HFFc6 (cell line): ENCODE results near the gene XXYLT1. TPM values are rescaled to one million over a fixed set of nuclear protein-coding genes. Genes with fewer than 3 reads are reported as not detected.
"Not testable (repeated sequence)": the region's sequence is repeated elsewhere in the genome, so short reads cannot be mapped to it uniquely, and the experiment has no call there.

Source experiments
- DNase-seq: peaks from one replicate; pipeline ENCODE4 v3.0.0-alpha.2; 2018
- H3K27ac Mint-ChIP-seq: 2 replicates; pipeline ENCODE4 v1.8.0; 2020; ENCODE audit warnings: mild to moderate bottlenecking, mixed read lengths
- H3K27me3 Mint-ChIP-seq: 2 replicates; pipeline ENCODE4 v1.8.0; 2021; ENCODE audit warnings: mild to moderate bottlenecking, moderate library complexity, mixed read lengths; ENCODE audit not compliant: insufficient read depth
- H3K36me3 Mint-ChIP-seq: 2 replicates; pipeline ENCODE4 v1.8.0; 2021; ENCODE audit warnings: low read depth, mixed read lengths
- H3K4me1 Mint-ChIP-seq: 2 replicates; pipeline ENCODE4 v1.8.0; 2020; ENCODE audit warnings: low read depth, mixed read lengths
- H3K4me3 Mint-ChIP-seq: 2 replicates; pipeline ENCODE4 v1.8.0; 2020; ENCODE audit warnings: mild to moderate bottlenecking, moderate library complexity, mixed read lengths
- H3K9me3 Mint-ChIP-seq: 2 replicates; pipeline ENCODE4 v1.8.0; 2020; ENCODE audit warnings: mild to moderate bottlenecking, mixed read lengths
- CTCF ChIP-seq: fragments of 200-600 bp; sonication (generic); IDR thresholded peaks from 2 replicates; pipeline ENCODE4 v1.5.0; 2021; ENCODE audit warnings: antibody characterized with exemption, mild to moderate bottlenecking
- total RNA-seq, 6 experiments: library from RNA; stranded (reverse); fragmentation: NEBNext Ultra II Directional; extraction: Animal tissue kit (Norgen Biotek cat#: 25700); gene quantifications; 2 replicates in 1 of 6; 3 replicates in 5 of 6; pipeline ENCODE4 v1.2.3, GENCODE V29; 2021

XXYLT1 gene
- total RNA-seq, 6 experiments from 2014 or later, result 16.9 to 24.2 (median 18.3) TPM

- Mint-ChIP-seq H3K27ac (no peak overlapping the region), H3K9me3 (no peaks in the 10 kb centered on the region), H3K4me1 (peaks cover 5% of the 10 kb centered on the region; the same call in 1 of the 2 replicates), H3K4me3 (no peak overlapping the region), H3K36me3 (no peaks in the 10 kb centered on the region), H3K27me3 (no peaks in the 10 kb centered on the region; the same call in 1 of the 2 replicates)
- no peak for DNase-seq
- TF ChIP-seq CTCF, result no peak
Observed at GRCh38 chr3:195093731-195094130, 177.2 kb downstream of the XXYLT1 start.

GRCh38 chr3:195087840-195088601, 182.9 kb downstream of the XXYLT1 start:
- not testable (repeated sequence) for H3K4me3 Mint-ChIP-seq, H3K27me3 Mint-ChIP-seq, H3K36me3 Mint-ChIP-seq, DNase-seq, H3K27ac Mint-ChIP-seq, H3K9me3 Mint-ChIP-seq, H3K4me1 Mint-ChIP-seq

GRCh38 chr3:195087328-195087727, 183.6 kb downstream of the XXYLT1 start:
- Mint-ChIP-seq H3K27me3 (peaks cover 2% of the 10 kb centered on the region; the same call in 1 of the 2 replicates), H3K36me3 (no peaks in the 10 kb centered on the region), H3K4me3 (no peak overlapping the region), H3K9me3 (no peaks in the 10 kb centered on the region), H3K27ac (no peak overlapping the region), H3K4me1 (no peaks in the 10 kb centered on the region)
- DNase-seq, result no peak
- TF ChIP-seq CTCF, result no peak

GRCh38 chr3:195086885-195087284, 184.1 kb downstream of the XXYLT1 start:
- Mint-ChIP-seq H3K27me3 (peaks cover 2% of the 10 kb centered on the region; the same call in 1 of the 2 replicates), H3K4me3 (no peak overlapping the region), H3K36me3 (no peaks in the 10 kb centered on the region), H3K9me3 (no peaks in the 10 kb centered on the region), H3K4me1 (no peaks in the 10 kb centered on the region), H3K27ac (no peak overlapping the region)
- TF ChIP-seq CTCF, result no peak
- no peak for DNase-seq

GRCh38 chr3:195086341-195086740, 184.6 kb downstream of the XXYLT1 start:
- Mint-ChIP-seq H3K36me3 (no peaks in the 10 kb centered on the region), H3K27me3 (peaks cover 2% of the 10 kb centered on the region; the same call in 1 of the 2 replicates), H3K4me1 (no peaks in the 10 kb centered on the region), H3K27ac (no peak overlapping the region), H3K4me3 (no peak overlapping the region), H3K9me3 (no peaks in the 10 kb centered on the region)
- TF ChIP-seq CTCF, result no peak
- DNase-seq, result no peak

- no peaks in the 10 kb centered on the region for H3K36me3 Mint-ChIP-seq
Observed at GRCh38 chr3:195085356-195086130, 185.4 kb downstream of the XXYLT1 start.

More at GRCh38 chr3:195085356-195086130, 185.4 kb downstream of the XXYLT1 start:
- Mint-ChIP-seq H3K27me3 (peaks cover 2% of the 10 kb centered on the region; the same call in 1 of the 2 replicates), H3K4me1 (no peaks in the 10 kb centered on the region), H3K9me3 (no peaks in the 10 kb centered on the region), H3K27ac (no peak overlapping the region), H3K4me3 (no peak overlapping the region)
- TF ChIP-seq CTCF, result no peak
- no peak for DNase-seq
